Adrenal gland (tissue), 5 donors: ENCODE results near the gene XRCC5.

Experiments used
- POLR2A ChIP-seq, 2 donors: fragments of 450-650 bp; IDR thresholded peaks; one replicate each; pipeline ENCODE4 v1.6.1; 2017; ENCODE audit warnings: antibody characterized with exemption in 2 of 2, mild to moderate bottlenecking in 2 of 2, moderate library complexity in 1 of 2
- TF ChIP-seq, protein P1 (sequence below), 6 experiments: fragments of 450-650 bp in 4 of 6; fragments of 200-600 bp in 2 of 6; sonication (generic) in 1 of 6; IDR thresholded peaks; 1 replicate in 5 of 6; 2 replicates in 1 of 6; pipeline versions ENCODE4 v1.5.1 to v1.8.0; 2016 to 2021; ENCODE audit warnings: antibody characterized with exemption in 6 of 6, mild to moderate bottlenecking in 2 of 6, moderate library complexity in 1 of 6
- donor health status: DM: no; HTN: no; CAD: no.

DNA sequence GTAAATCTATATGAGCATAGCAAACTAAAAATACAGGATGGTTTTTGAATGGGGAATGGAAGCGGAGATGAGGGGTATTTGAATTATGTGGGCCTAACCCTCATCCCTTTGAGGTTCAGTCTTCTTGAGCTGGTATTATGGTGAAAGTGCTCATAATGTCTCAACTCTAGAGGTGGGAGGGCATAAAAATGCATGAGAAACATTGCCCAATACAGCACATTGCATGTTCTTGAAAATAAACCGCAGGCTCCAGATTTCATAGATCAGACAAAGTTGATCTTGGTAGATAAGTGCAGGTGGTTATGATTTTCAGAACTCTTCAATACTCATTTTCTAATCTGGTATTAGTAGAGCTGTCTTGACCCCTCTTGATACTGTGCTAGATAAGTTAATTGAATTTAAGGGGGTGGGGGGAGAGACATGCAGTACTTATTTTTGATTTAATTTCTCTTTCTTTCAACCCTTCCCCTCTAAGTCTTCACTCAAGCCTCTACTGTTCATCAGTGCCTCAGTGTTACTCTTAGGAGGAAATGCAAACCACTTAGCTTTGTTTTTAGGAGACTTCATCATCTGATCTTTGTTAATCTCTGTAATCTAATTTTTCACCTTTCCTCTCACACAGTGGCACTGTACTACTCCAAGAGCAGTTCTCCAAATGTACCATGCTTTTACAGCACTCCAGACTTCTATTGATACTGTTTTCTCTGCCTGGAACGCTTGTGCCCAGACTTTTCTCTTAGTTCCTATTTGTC is 22.2 kb downstream of the XRCC5 start:
- TF ChIP-seq, protein P1, sequence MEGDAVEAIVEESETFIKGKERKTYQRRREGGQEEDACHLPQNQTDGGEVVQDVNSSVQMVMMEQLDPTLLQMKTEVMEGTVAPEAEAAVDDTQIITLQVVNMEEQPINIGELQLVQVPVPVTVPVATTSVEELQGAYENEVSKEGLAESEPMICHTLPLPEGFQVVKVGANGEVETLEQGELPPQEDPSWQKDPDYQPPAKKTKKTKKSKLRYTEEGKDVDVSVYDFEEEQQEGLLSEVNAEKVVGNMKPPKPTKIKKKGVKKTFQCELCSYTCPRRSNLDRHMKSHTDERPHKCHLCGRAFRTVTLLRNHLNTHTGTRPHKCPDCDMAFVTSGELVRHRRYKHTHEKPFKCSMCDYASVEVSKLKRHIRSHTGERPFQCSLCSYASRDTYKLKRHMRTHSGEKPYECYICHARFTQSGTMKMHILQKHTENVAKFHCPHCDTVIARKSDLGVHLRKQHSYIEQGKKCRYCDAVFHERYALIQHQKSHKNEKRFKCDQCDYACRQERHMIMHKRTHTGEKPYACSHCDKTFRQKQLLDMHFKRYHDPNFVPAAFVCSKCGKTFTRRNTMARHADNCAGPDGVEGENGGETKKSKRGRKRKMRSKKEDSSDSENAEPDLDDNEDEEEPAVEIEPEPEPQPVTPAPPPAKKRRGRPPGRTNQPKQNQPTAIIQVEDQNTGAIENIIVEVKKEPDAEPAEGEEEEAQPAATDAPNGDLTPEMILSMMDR (IDR thresholded peaks at IDR 0.05), result no peak
- no peak for TF ChIP-seq POLR2A (IDR thresholded peaks at IDR 0.05)
